ENCODE results near the gene SLC4A5.

DNA sequence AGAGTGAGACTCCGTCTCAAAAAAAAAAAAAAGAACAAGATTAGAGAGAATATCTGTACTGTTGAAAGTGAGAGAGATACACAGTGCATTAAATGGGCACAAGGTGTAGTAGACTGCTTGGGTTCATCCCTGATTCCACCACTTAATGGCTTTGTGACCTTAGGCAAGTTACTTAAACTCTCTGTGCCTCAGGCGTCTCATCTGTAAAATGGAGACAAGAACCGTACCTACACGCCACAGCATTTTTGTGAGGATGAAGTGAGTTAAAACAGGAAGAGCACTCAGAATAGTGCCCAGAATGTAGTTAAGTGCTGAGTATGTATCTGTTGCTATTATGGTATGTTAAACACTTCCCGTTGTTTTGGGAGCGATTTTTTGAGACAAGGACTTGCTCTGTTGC lies 80.5 kb downstream of the SLC4A5 start:
- TF ChIP-seq TEAD4 (IDR thresholded peaks at IDR 0.05) (no peak), EP300 (IDR thresholded peaks at IDR 0.05; ENCODE audit: borderline replicate concordance) (no peak), TAF1 (IDR thresholded peaks at IDR 0.05; ENCODE audit: low read depth) (no peak)
- TF ChIP-seq, protein P1, sequence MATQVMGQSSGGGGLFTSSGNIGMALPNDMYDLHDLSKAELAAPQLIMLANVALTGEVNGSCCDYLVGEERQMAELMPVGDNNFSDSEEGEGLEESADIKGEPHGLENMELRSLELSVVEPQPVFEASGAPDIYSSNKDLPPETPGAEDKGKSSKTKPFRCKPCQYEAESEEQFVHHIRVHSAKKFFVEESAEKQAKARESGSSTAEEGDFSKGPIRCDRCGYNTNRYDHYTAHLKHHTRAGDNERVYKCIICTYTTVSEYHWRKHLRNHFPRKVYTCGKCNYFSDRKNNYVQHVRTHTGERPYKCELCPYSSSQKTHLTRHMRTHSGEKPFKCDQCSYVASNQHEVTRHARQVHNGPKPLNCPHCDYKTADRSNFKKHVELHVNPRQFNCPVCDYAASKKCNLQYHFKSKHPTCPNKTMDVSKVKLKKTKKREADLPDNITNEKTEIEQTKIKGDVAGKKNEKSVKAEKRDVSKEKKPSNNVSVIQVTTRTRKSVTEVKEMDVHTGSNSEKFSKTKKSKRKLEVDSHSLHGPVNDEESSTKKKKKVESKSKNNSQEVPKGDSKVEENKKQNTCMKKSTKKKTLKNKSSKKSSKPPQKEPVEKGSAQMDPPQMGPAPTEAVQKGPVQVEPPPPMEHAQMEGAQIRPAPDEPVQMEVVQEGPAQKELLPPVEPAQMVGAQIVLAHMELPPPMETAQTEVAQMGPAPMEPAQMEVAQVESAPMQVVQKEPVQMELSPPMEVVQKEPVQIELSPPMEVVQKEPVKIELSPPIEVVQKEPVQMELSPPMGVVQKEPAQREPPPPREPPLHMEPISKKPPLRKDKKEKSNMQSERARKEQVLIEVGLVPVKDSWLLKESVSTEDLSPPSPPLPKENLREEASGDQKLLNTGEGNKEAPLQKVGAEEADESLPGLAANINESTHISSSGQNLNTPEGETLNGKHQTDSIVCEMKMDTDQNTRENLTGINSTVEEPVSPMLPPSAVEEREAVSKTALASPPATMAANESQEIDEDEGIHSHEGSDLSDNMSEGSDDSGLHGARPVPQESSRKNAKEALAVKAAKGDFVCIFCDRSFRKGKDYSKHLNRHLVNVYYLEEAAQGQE (IDR thresholded peaks at IDR 0.05; ENCODE audit: low read depth), result no peak
- TF ChIP-seq, protein P2, sequence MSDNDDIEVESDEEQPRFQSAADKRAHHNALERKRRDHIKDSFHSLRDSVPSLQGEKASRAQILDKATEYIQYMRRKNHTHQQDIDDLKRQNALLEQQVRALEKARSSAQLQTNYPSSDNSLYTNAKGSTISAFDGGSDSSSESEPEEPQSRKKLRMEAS (IDR thresholded peaks at IDR 0.05), result no peak
- TF ChIP-seq, protein P3, sequence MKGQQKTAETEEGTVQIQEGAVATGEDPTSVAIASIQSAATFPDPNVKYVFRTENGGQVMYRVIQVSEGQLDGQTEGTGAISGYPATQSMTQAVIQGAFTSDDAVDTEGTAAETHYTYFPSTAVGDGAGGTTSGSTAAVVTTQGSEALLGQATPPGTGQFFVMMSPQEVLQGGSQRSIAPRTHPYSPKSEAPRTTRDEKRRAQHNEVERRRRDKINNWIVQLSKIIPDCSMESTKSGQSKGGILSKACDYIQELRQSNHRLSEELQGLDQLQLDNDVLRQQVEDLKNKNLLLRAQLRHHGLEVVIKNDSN (IDR thresholded peaks at IDR 0.05), result no peak
